Ecto neural progenitor cell (in vitro differentiated cells): Measurements from ENCODE around the gene PON2.
"Not testable (repeated sequence)": the region's sequence is repeated elsewhere in the genome, so short reads cannot be mapped to it uniquely, and the experiment has no call there.

Source experiments
- DNase-seq: peaks from one replicate; pipeline ENCODE4 v3.0.0-alpha.2; 2018; ENCODE audit warnings: low spot score

PON2 gene

DNA sequence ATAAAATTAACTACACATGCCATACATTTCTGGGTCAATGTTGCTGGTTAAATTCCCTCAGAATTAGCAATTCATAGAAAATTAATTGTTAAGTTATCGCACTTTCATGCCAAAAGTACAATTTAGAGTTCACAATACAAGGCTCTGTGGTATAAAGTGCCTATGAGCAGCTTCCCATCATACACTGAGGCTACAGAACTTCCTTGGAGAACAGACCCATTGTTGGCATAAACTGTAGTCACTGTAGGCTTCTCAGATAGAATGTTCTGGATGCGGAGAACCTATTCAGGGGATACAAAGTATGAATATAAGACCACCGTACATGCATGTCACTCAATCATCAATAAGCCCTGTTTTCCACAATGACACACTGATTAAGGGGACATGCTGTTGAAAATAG is 29.6 kb downstream of the PON2 start:
- DNase-seq = no peak

DNA sequence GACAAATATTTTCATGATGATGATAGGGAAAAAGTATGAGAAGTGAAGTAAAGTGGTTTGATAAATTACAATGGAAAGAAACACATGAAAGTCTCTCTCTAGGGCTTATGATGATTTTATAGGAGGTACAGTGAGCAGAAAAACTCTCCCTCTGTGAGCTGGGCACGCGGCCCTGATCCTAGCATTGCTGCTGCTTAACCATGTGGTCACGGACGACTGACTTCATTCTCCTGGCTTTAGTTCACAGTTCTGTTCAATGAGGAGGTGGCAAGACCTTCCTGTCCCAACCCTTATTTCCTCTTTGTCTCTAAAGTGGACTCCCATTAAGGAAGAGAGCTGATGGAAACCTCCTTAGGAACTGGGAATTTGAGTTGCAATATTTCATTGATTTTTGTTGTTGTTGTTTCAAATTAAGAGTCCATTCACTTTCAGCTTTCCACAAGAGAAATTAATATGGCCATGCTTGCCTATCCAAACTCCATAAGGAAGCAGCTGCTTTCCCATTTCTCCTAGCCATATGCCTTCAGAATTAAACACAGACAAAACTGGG is 30.4 kb downstream of the PON2 start:
- DNase-seq = no peak

DNA sequence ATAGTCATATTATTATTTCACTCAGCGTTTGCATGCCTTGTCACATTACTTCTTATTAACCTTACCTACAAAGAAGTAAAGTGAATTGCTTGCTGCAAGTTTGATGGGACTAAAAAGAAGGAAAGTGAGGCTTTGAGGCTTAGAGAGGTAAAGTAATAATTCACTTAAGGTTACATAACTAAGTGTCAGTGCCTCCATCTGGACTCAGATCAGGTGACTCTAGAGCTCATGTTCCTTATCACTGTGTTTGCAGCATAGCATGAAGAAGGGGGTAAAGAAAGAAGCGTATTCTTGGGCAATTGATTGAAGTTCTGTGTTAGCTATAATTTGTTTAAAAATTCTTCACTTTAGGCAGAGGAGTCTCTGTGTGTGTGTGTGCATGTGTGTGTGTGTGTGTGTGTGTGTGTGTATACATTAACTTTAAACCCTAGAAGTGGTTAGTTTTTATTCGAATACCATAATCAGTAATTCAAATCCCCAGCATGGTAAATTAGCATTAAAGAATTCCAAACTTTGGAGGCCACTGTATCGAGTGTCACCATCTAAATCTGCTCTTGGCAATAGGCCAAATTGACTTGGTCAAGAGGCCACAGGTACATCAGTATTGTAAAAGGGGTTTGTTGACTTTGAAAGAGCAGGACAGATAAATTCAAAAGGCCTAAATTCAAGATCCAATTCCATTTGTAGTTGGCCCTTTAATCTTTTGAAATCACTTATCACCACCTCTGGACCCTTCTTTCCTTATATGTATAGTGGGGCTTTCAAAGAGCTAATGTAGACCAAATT is 36.5 kb downstream of the PON2 start:
- no peak for DNase-seq

DNA sequence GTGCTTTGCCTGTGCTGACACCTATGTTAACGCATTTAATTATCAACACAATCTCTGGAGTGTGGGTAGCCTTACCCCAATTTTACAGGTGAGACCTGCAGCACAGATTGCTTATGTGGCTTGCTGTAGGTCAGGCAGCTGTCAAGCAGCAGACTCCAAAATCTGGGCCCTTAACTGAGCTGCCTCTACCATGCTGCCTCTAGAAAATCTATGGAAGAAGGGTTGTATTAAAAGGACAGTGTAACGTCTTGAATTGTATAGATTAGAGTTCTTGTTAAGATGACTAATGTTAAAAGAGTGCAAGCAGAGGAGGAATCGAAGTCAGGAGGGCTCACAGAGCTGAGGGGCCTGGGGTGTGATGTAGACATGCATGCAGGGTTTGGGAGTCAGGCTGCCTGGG is 37.4 kb downstream of the PON2 start:
- DNase-seq = no peak

DNA sequence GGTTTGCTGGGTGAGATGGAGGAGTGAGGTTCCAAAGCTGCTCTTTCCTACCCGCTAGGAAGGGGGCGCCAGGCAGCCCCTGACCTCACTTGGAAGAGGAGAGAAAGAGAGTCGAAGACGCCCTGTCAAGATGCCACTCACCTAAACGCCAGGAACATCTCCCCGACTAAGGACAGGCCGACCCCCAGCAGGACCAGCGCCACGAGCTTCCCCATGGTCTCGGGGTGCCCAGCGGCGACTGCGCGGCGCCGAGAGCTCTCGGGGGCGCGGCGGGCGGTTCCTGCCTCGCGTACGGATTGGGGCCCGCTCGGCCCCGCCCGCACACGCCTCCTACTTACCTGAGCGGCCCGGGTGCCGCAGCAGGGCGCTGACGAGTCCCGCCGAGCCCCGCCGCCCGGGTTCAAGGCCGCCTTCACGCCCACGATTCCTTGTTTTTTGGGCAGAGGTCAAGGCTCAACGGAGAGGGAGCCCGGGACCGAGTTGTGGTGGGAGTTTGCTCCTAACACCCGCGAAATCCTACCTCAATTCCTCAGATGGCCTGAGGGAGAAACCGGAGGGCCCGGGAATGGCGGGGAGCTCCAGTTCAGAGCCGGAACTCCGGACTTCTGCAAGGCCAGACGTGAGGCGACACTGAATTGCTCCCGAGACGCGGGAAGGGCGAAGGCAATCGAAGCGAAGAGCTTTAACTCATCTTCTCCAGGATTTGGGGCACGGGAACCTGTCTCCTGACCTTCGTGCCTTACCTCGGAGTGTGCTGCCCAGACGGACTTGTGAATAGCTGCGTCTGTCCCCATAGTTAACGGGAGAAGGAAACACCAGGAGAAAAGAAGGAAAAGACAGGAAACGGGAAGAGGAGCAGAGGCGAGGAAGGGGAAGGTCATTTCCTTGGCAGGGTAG is 38.4 kb downstream of the PON2 start, which contains the start of gene PON3:
Gene PON3, minus strand, starts transcription at position 240 of the 897 bp plus-strand sequence. Its CDS starts 25 bp downstream, at position 215.
- no peak for DNase-seq

- no peak for DNase-seq
Observed at GRCh38 chr7:95395755-95396135, 39.1 kb downstream of the PON2 start.

DNA sequence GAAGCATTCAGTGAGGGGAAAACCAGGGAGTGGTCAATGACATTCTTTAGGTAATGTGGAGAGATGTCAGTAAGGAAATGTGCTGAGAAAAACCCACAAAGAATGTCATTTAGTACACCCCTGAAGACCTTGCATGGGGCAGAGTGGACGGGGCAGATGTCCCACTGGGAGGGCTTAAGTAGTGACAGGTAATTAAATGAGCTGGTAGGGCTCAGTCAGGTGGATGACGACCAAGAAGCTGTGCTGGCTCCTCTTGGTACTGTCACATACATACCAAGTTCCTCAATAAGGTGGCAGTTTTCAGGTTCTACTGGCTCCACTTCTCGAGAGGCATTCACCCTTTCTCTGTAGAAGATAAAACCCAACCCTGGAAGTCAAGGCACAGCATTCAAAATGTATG is 40.5 kb downstream of the PON2 start:
- no peak for DNase-seq

- DNase-seq = no peak
Observed at GRCh38 chr7:95391761-95392160, 43.1 kb downstream of the PON2 start.

DNA sequence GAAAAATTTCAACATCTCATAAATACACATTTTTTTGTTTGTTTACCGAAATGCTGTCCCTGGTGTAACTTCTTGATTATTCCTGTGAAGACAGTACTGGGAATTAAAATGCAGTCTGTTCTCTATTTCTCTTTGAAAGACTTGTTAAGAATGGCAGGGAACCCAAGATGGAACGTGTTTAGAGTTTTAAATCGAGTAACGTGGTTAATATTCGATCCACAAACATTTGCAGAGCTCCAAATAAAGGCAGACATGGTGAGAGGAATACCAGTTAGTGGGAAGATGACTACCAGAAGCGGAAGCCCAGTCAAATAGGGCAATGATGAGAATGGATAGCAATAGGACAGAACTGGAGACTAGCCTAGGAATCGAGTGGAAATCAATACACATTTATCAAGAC is 45.3 kb downstream of the PON2 start:
- no peak for DNase-seq

DNA sequence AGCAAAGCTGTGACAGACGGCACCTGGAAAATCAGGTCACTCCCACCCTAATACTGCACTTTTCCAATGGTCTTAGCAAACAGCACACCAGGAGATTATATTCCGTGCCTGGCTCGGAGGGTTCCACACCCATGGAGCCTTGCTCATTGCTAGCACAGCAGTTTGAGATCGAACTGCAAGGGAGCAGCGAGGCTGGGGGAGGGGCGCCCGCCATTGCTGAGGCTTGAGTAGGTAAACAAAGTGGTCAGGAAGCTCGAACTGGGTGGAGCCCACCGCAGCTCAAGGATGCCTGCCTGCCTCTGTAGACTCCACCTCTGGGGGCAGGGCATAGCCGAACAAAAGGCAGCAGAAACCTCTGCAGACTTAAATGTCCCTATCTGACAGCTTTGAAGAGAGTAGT is 55.4 kb downstream of the PON2 start:
- not testable (repeated sequence) for DNase-seq

DNA sequence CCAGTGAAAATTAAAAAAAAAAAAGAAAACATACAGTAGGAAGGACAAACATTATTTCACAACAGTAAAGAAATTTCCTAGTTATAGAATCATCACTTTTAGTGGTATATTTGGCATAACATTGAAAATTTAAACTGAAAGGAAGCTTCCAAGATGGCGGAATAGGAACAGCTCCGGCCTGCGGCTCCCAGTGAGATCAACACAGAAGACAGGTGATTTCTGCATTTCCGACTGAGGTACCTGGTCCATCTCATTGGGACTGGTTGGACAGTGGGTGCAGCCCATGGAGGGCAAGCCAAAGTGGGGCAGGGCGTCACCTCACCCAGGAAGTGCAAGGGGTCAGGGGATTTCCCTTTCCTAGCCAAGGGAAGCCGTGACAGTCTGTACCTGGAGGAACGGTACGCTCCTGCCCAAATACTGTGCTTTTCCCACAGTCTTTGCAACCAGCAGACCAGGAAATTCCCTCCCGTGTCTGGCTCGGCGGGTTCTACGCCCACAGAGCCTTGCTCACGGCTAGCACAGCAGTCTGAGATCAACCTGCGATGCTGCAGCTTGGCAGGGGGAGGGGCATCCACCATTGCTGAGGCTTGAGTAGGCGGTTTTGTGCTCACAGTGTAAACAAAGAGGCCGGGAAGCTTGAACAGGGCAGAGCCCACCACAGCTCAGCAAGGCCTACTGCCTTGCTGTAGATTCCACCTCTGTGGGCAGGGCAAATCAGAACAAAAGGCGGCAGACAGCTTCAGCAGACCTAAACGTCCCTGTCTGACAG is 58.0 kb downstream of the PON2 start:
- DNase-seq = no peak

DNA sequence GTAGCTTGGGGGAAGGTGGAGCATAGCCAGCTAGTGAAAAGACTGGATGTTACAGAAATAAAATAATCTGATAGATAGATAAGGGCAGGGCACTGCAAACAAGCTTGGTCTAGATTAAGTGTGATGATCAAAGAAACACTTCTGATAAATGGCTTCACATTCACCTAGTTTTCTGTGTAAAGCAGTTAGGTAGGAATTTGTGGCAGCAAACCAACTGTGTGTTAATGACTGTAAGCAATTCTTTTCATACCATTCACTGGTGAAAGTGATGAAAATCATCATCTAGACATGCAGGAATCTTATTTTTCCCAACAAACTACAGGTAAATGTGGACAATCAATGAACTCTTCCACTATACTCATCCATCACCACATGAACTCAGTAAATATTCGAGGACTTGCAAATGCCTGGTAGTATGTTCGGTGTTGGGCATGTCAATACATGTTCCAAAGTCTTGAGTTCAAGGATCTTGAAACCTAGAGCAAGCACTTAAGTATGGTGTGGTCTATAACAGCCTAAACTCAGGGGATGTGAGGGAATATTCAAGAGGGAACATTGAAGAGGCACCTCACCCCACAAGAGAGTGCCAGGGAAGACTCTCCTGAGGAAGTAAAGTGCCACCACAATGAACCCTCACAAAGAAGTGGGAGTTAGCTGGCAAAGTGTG is 59.1 kb downstream of the PON2 start:
- no peak for DNase-seq

DNA sequence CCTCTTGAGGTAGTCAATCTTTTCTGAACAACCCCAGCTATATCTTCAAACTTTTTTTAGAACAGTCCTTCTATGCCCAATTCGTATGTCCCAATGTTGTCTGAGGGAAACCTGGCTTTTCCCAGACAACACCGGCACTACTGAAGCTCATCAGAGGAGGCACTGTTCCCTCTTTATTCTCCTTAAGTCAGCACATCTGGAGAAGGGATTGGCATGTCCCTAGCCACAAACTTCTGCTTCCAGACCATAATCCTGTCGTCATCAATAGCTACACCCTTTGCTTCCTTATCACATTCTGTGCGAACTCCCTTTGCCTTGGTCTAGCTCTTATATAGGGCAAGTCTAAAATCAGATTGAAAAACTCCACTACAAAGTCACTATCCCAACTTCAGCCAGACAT is 61.5 kb downstream of the PON2 start:
- no peak for DNase-seq

DNA sequence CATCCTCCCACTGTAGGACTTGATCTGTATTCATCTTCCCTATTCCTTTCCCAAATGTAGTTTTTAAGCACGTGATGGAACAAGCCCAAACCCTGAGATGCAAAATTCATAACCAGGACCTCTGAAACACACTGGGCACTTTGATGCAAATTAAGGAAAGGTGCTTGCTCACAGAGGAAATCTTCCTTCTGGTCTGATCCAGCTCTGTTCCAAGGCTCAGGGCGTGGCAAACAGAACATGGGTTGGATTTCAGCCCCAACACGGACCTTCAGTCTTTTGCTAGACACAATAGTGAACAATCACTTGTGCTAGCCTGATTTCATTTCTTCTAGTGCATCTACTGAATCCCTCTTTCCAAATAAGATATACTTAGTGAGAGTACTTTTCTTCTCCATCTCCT is 66.6 kb downstream of the PON2 start:
- DNase-seq = no peak

DNA sequence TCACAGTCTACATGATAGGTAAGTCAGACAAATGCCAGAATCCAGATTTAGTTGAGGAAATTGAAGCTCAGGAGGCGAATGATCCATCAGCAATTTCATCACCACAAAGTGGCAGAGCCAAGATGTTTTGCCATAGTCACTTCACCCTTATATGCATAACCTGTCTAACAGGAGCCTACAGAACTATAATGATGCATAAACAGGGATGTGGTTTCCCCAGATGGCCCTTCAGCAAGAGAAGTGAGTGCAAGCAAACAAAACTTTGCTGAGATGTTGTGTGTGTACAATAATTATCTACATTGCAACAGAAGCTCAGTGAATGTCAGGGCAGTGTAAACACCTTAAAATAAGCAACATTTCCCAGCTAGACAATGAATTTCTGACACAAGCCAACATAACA is 67.2 kb downstream of the PON2 start:
- DNase-seq = no peak

- DNase-seq = no peak
Observed at GRCh38 chr7:95365151-95365550, 69.7 kb downstream of the PON2 start.

DNA sequence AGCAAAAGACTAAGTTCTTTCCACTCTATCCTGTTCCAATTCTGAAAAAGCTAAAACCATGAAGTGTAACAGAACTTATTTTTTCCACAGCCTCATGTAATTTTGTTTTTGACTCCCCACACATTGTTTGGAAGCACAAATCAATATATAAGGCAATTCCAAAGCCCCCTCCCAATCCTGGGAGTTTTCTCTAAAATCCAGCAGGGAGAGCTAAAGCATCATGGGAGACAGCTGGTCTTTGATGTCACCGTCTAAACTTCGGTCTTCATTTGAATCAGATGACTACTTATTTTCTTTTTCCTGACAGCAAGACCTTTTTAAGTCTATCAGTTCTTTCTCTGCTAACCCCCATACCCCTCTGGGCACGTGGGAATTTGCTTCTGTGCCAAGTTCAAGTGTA is 77.2 kb downstream of the PON2 start:
- DNase-seq = no peak
